WTC11 (cell line): ENCODE data around the gene EEFSEC. TPM values are rescaled to one million over a fixed set of nuclear protein-coding genes. Genes with fewer than 3 reads are reported as not detected.

Experiments
- ATAC-seq: fragments of 200-7000 bp; cut with Tn5 transposase; 2 replicates; pipeline ENCODE4 v1.10.0; 2021; ENCODE audit warnings: mild to moderate bottlenecking, moderate library complexity
- CTCF ChIA-PET: fragments of 300-600 bp; sonication (Branson Sonifier 250); formaldehyde crosslinking; loops from one replicate; lab custom pipeline; 2021; ENCODE audit warnings: antibody characterized with exemption; lab: Charles Lee
- POLR2A ChIA-PET: fragments of 350-600 bp; sonication (Branson Sonifier 250); formaldehyde crosslinking; loops from one replicate; lab custom pipeline; 2021; ENCODE audit warnings: antibody characterized with exemption; lab: Charles Lee
- DNase-seq: peaks from one replicate; pipeline ENCODE4 v3.0.0; 2021; ENCODE audit warnings: low spot score
- H3K27ac Mint-ChIP-seq: 2 replicates; pipeline ENCODE4 v1.8.0; 2021; ENCODE audit warnings: mixed read lengths
- H3K27me3 Mint-ChIP-seq: 2 replicates; pipeline ENCODE4 v1.8.0; 2021; ENCODE audit warnings: low read depth, mild to moderate bottlenecking, moderate library complexity, mixed read lengths
- H3K36me3 Mint-ChIP-seq: 2 replicates; pipeline ENCODE4 v1.8.0; 2021; ENCODE audit warnings: mixed read lengths
- H3K4me1 Mint-ChIP-seq: 2 replicates; pipeline ENCODE4 v1.8.0; 2022; ENCODE audit warnings: mixed read lengths
- H3K4me3 Mint-ChIP-seq: 2 replicates; pipeline ENCODE4 v1.8.0; 2021; ENCODE audit warnings: mild to moderate bottlenecking, moderate library complexity, mixed read lengths
- H3K9me3 Mint-ChIP-seq: 2 replicates; pipeline ENCODE4 v1.8.0; 2021; ENCODE audit warnings: mixed read lengths
- E2F4 ChIP-seq: sonication (generic); formaldehyde crosslinking; IDR thresholded peaks from 2 replicates; pipeline ENCODE4 v1.8.1; 2022; ENCODE audit warnings: low read depth, mild to moderate bottlenecking, moderate library complexity, missing genetic modification reagents, borderline replicate concordance
- ETV6 ChIP-seq: sonication (generic); formaldehyde crosslinking; IDR thresholded peaks from 2 replicates; pipeline ENCODE4 v1.8.1; 2022; ENCODE audit warnings: mild to moderate bottlenecking, missing genetic modification reagents
- FOXP1 ChIP-seq: sonication (generic); formaldehyde crosslinking; IDR thresholded peaks from 2 replicates; pipeline ENCODE4 v1.8.0; 2022; ENCODE audit warnings: missing genetic modification reagents, mild to moderate bottlenecking, moderate library complexity, borderline replicate concordance
- IRF2 ChIP-seq: sonication (generic); formaldehyde crosslinking; IDR thresholded peaks from 2 replicates; pipeline ENCODE4 v1.8.0; 2022; ENCODE audit warnings: low read depth, missing genetic modification reagents, borderline replicate concordance
- MLX ChIP-seq: sonication (generic); formaldehyde crosslinking; IDR thresholded peaks from 2 replicates; pipeline ENCODE4 v1.8.1; 2023; ENCODE audit warnings: mild to moderate bottlenecking, missing genetic modification reagents, moderate library complexity
- SMAD4 ChIP-seq: sonication (generic); formaldehyde crosslinking; IDR thresholded peaks from 2 replicates; pipeline ENCODE4 v1.8.0; 2022; ENCODE audit warnings: mild to moderate bottlenecking, missing genetic modification reagents
- STAT6 ChIP-seq: sonication (generic); formaldehyde crosslinking; conservative IDR thresholded peaks from 2 replicates; pipeline ENCODE4 v1.8.1; 2023; ENCODE audit warnings: mild to moderate bottlenecking, low read depth, missing genetic modification reagents, moderate library complexity
- USF2 ChIP-seq: sonication (generic); formaldehyde crosslinking; IDR thresholded peaks from 2 replicates; pipeline ENCODE4 v1.8.1; 2023; ENCODE audit warnings: mild to moderate bottlenecking, missing genetic modification reagents, moderate library complexity
- ZBTB21 ChIP-seq: sonication (generic); formaldehyde crosslinking; IDR thresholded peaks from 2 replicates; pipeline ENCODE4 v1.8.1; 2023; ENCODE audit warnings: mild to moderate bottlenecking, missing genetic modification reagents, borderline replicate concordance
- ZBTB43 ChIP-seq: sonication (generic); formaldehyde crosslinking; IDR thresholded peaks from 2 replicates; pipeline ENCODE4 v1.8.1; 2023; ENCODE audit warnings: mild to moderate bottlenecking, missing genetic modification reagents
- ZNF121 ChIP-seq: sonication (generic); formaldehyde crosslinking; IDR thresholded peaks from 2 replicates; pipeline ENCODE4 v1.8.0; 2023; ENCODE audit warnings: missing genetic modification reagents
- ZNF416 ChIP-seq: fragments of 250-450 bp; sonication (Bioruptor Pico); IDR thresholded peaks from 2 replicates; pipeline ENCODE4 v1.9.0; 2021; ENCODE audit warnings: mild to moderate bottlenecking, inconsistent platforms
- total RNA-seq: library from RNA; stranded (reverse); gene quantifications from 3 replicates; pipeline ENCODE4 v1.2.3, GENCODE V29; 2021
- TF ChIP-seq, protein P1 (sequence below): sonication (generic); formaldehyde crosslinking; IDR thresholded peaks from 2 replicates; pipeline ENCODE4 v1.8.0; 2023; ENCODE audit warnings: missing genetic modification reagents

The EEFSEC gene
- total RNA-seq, 1 experiment from 2014 or later = 13.7 TPM

DNA sequence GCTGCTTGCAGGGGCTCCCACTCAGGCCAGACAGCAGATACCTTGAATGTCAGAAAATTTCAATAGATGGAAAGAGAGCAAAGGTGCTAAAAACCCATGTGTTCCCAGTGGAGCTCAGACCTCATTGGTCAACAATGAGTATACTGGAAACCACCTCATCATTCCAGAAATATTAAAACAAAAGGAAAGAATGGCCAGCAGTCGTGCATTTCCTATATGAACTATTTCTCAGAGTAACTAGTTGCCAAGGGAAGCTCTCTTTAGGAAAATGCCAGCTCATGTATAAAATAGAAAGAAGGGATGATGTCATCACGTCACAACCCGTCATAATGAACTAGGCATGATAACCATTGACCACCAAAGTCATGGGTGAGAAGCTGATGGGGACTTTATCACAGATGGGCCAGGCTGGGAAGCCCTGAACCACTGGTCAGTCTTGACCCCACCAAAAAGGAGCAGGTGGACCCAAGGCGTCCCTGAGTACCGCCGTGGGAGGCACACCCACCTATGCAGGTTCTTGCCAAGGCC lies 295.9 kb downstream of the EEFSEC start (continued):
- TF ChIP-seq, protein P1, sequence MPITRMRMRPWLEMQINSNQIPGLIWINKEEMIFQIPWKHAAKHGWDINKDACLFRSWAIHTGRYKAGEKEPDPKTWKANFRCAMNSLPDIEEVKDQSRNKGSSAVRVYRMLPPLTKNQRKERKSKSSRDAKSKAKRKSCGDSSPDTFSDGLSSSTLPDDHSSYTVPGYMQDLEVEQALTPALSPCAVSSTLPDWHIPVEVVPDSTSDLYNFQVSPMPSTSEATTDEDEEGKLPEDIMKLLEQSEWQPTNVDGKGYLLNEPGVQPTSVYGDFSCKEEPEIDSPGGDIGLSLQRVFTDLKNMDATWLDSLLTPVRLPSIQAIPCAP (CRISPR knock-in tag) = no peak
- TF ChIP-seq IRF2 = no peak
- TF ChIP-seq MLX (CRISPR knock-in tag) = no peak

DNA sequence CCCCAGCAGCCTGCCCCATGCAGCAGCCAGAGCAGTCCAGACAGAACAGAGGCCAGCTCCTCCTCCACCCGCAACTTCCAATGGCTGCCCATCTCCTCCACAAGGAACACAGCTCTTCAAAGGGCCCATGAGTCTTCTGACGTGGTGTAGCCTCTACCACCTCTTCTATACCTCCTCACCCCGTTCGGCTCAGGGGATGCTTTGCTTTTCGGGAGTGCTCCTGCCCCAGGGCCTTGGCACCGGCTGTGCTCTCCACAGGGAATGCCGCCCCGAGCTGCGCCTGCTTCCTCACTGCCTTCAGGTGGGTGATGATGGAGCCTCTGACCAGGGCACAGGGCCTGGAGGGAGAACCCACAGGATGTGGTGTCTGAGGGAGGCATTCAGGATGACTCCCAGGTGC lies 298.8 kb downstream of the EEFSEC start:
- POLR2A ChIA-PET = no interaction called here
- no peak for TF ChIP-seq ZNF416
- no peaks in the 10 kb centered on the region for H3K36me3 Mint-ChIP-seq
- H3K27me3 Mint-ChIP-seq = peaks cover 39% of the 10 kb centered on the region
- no peak overlapping the region for H3K4me3 Mint-ChIP-seq
- CTCF ChIA-PET = interaction anchor here (1.1 kb wide), 1 partner anchor 14 kb away, joined by 3 read pairs; no protein-coding TSS in a partner anchor
- ATAC-seq = no peak
- H3K27ac Mint-ChIP-seq = no peak overlapping the region
- H3K9me3 Mint-ChIP-seq = peaks cover 2% of the 10 kb centered on the region; the same call in 1 of the 2 replicates
- no peak for DNase-seq
- no peaks in the 10 kb centered on the region for H3K4me1 Mint-ChIP-seq

GRCh38 chr3:128452678-128453275 lies 299.5 kb downstream of the EEFSEC start:
- no peak for DNase-seq
- Mint-ChIP-seq H3K4me3 (no peak overlapping the region), H3K36me3 (no peaks in the 10 kb centered on the region), H3K27ac (no peak overlapping the region), H3K27me3 (peaks cover 37% of the 10 kb centered on the region), H3K4me1 (no peaks in the 10 kb centered on the region), H3K9me3 (no peaks in the 10 kb centered on the region)
- POLR2A ChIA-PET = no interaction called here
- ATAC-seq = no peak
- CTCF ChIA-PET = interaction anchor here (1.1 kb wide), 1 partner anchor 15 kb away, joined by 3 read pairs; no protein-coding TSS in a partner anchor
- no peak for TF ChIP-seq STAT6 (CRISPR knock-in tag)
- no peak for TF ChIP-seq MLX (CRISPR knock-in tag)
- no peak for TF ChIP-seq USF2 (CRISPR knock-in tag)
- no peak for TF ChIP-seq SMAD4 (CRISPR knock-in tag)
- no peak for TF ChIP-seq ZBTB21 (CRISPR knock-in tag)
- no peak for TF ChIP-seq FOXP1 (CRISPR knock-in tag)
- no peak for TF ChIP-seq E2F4 (CRISPR knock-in tag)
- no peak for TF ChIP-seq ETV6 (CRISPR knock-in tag)
- no peak for TF ChIP-seq ZBTB43 (CRISPR knock-in tag)
- TF ChIP-seq ZNF121 = no peak
